GM13976 (cell line): Measurements from ENCODE around the gene GFPT2.

Source experiments
- DNase-seq: peaks from one replicate; pipeline ENCODE4 v3.0.0; 2012; ENCODE audit warnings: low spot score
- in situ Hi-C: fragments of 300-500 bp; cut with MboI; formaldehyde crosslinking; loops from one replicate; pipeline ENCODE4 v1.12.0; 2022; ENCODE audit warnings: low sequenced_read_pairs, mixed read lengths, inconsistent platforms; ENCODE audit not compliant: unreplicated experiment
- TF ChIP-seq, protein P1 (sequence below): IDR thresholded peaks from 2 replicates; pipeline ENCODE4 v1.5.1; 2012; ENCODE audit warnings: borderline replicate concordance, mild to moderate bottlenecking; ENCODE audit not compliant: insufficient read depth; ENCODE audit errors: extremely low read depth, missing control alignments, control extremely low read depth

GFPT2 gene

DNA sequence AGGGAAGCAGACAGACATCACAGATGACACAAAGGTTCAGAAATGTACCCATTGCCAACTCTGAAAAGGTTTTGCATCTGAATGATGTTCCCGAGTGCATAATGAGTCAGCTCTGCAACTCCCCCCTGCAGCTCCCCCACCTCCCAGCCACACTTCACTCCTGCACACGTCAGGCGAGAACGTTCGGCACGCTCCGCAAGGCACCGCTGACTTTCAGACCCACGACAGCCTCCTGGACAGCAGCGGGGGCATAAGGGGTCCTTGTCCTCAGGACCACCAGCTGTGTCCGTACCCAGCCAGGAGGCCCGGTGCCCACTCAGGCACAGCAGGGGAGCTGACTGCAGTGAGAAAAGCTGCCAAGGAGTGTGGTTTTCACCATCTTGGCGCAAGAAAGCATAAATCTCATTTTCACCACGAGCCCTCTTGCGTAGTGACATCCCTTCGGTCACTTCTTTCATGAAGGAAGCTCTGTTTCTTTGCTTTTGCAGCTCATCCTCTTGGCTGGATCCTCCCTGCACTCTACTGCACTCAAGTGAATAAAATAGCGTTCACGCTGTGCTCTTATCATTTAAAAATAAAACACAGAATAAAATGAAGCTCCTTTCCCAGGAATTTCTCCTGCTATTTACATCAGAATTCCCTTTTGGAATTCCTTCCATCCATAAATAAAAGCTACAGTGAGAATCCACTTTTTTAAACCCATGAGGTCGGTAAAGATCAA is 9.9 kb downstream of the GFPT2 start:
- TF ChIP-seq, protein P1, sequence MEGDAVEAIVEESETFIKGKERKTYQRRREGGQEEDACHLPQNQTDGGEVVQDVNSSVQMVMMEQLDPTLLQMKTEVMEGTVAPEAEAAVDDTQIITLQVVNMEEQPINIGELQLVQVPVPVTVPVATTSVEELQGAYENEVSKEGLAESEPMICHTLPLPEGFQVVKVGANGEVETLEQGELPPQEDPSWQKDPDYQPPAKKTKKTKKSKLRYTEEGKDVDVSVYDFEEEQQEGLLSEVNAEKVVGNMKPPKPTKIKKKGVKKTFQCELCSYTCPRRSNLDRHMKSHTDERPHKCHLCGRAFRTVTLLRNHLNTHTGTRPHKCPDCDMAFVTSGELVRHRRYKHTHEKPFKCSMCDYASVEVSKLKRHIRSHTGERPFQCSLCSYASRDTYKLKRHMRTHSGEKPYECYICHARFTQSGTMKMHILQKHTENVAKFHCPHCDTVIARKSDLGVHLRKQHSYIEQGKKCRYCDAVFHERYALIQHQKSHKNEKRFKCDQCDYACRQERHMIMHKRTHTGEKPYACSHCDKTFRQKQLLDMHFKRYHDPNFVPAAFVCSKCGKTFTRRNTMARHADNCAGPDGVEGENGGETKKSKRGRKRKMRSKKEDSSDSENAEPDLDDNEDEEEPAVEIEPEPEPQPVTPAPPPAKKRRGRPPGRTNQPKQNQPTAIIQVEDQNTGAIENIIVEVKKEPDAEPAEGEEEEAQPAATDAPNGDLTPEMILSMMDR, result no peak
- in situ Hi-C loops, result no loop called here
- DNase-seq, result no peak

- TF ChIP-seq, protein P1, result no peak
- in situ Hi-C loops, result no loop called here
Observed at GRCh38 chr5:180341595-180341994, 11.5 kb downstream of the GFPT2 start.

DNA sequence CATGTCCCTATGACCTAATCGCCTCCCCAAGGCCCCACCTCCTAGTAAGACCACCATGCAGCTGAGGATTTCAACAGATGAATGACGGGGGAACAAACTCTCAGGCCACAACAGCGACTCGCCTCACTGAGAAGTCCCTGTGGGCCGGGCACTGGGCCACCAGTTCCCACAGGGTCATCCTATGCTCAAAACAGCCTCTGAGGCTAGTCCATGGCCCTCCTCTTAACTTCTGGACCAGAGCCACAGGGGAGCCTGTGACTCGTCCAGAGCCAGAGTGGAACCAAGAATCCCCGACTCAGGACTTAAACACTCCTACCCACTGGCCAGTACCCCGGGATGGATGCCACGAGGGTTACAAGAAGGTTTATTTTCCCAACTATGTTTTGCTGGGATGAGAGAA is 12.3 kb downstream of the GFPT2 start:
- TF ChIP-seq, protein P1, result no peak
- no peak for DNase-seq
- in situ Hi-C loops, result no loop called here

More at GRCh38 chr5:180341595-180341994, 11.5 kb downstream of the GFPT2 start:
- DNase-seq, result no peak

DNA sequence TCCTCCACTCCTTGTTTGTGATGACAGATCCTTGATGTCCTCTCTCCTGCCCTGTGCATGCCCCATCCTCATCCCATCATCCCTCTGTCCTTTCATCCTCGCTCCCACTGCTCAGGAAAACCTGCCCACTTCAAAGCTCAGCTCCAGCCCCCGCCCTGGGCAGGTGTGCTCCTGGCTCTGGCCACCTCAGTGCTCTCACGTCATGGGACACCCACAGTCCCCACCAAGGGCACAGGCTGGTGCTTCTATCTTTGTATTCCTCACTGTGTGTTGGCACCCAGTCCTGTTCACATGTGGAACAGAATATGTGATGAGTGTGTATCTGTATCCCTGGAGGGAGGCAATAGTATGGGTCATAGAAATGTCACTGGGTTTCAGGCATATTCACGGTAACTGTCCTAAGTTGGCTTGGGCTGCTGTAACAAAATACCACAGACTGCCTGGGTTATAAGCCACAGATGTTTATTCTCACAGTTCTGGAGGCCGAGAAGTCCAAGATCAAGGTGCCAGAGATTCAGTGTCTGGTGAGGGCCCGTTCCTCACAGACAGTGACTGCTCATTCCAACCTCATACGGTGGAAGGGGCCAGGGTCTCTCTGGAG is 13.5 kb downstream of the GFPT2 start:
- no peak for DNase-seq
- in situ Hi-C loops, result no loop called here
- TF ChIP-seq, protein P1, result no peak

DNA sequence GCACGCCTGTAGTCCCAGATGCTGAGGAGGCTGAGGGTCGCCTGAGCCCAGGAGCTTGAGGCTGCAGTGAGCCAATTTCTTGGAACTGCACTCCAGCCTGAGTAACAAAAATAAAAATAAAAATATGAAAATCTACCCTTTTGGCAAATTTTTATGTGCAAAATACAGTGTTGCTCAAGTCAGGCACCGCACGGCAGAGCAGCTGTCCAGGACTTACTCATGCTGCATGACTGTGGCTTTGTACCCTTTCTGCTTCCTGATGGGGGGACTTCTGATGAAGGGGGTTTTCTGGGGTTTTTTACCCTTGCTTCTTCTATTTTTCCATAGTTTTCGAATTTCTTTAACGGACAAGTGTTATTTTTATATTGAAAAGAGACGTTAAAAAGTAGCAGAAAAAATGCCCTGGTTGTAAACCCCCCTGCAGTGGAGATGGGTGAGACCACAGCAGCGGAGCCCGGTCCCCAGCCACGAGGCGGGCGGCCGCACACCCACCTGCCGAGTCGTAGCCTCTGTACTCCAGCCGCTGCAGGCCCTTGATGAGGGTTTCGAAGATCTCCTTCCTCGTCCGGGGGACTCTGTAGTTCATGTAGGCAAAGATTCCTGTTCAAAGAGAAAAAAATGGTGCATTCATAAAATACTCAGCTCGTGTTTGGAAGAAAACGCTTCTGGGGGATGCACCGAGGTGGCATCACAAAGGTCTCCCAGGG is 15.0 kb downstream of the GFPT2 start:
- DNase-seq, result no peak
- TF ChIP-seq, protein P1, result no peak
- in situ Hi-C loops, result no loop called here

DNA sequence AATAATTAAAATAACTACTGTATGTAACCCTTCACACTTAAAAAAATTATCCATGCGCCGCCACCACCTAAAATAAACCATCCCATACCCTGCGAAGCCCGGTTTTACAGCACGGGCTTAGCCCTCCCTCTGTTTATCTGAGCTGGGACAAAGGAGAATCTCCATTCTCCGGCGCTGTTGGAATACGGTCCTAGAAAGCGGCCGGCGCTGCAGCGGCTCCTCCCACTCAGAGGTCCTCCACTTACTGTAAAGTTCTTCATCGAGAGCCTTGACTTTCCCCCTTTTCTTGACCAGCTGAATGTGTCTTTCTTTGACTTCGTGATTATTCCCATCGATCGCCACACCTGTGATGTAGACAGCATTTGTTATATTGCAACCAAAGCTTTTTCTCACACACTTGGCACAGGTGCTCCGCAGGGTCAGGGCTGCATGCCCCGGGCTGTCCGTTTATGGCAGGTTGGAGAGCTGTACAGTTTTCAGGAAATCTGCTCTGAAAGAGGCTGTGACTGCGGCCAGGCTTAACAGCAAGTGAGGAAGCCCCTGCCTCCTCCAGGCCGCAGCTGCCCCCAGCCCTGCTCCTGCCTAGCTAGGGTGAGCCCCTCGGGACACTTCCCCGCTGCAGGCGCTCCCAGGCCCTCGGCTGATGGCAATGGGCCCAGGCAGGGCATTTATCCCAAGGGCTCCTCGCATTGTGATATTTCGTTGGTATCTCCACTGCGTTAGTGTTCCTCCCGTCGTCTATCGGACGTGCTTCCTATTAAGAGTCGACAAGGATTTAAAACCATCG is 16.7 kb downstream of the GFPT2 start:
- no peak for DNase-seq
- in situ Hi-C loops, result no loop called here

More for the DNA sequence above, 16.7 kb downstream of the GFPT2 start:
- TF ChIP-seq, protein P1, result no peak
